Stimulated activated CD8-positive, alpha-beta memory T cell treated with anti-CD3 and anti-CD28 coated beads, Interleukin-2, amount 100 ng/mL, for 1 hour (primary cell): ENCODE measurements around the gene TPRA1.

ENCODE experiments used
- DNase-seq, 2 donors: peaks; one replicate each; pipeline ENCODE4 v3.0.0-alpha.2; 2020; ENCODE audit warnings: low read depth in 2 of 2

The TPRA1 gene

GRCh38 chr3:127590593-127591465 lies at the start of gene TPRA1:
Gene TPRA1 (minus strand): TSS chr3:127590733. CDS start chr3:127580146, 10,587 bp downstream.
- DNase-seq = peak; percentile 46 to 60

DNA sequence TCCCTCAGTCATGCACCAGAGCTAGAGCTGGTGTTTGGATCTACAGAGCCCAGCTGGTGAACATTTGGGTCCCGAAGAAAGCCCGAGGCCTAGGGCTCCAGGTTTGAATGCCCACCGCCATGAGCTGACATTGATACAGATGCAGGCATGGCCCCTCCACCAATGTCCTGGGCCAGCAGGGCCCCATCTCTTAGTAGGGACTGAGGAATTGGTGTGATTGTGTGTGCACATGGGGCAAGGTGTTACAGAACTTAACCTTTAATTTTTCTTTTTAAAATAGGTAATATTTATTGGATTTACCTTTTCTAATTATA lies 49.5 kb upstream of the TPRA1 start:
- DNase-seq = no peak

- DNase-seq = no peak
These were observed 48.9 kb upstream of the TPRA1 start for GRCh38 chr3:127639173-127640041.

DNA sequence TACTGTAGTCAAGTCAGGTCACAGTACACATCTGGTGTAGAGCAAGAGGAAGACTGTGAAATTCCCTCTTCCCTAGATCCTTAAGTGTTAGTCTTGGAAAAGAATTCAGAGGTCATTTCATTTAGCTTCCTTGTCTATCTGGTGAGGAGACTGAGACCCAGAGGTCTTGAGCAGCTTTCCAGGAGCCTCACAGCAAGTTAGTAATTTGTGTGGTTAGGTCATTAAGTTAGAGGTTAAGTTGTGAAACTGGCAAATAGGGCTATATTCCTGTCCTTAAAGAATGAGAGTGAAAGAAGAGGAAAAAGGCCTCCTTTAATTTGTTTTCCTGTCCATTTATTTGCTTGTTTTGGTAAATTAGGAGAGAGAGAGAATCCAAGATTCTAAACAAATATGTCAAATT lies 47.4 kb upstream of the TPRA1 start:
- no peak for DNase-seq

DNA sequence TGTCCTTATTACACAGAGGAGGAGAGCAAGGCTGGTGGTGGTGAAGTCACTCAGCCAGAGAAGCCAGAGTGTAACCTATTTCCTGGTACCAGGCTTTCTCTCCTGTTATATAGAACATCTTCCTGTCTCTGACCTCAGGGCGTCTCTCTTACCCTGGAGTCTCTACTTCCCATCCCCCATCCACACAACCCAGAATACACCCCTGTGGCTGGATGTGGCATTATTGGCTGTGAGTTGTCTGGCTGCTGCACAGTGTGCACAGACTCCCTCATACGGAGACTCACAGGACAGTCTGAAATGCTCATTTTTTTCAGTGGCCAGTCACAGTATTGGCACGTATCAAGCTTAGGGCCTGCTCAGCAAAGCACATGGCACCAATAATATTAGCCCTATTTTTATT lies 47.0 kb upstream of the TPRA1 start:
- DNase-seq = no peak

- no peak for DNase-seq
These were observed 44.1 kb upstream of the TPRA1 start for GRCh38 chr3:127634653-127635052.

GRCh38 chr3:127632035-127632820 lies 41.7 kb upstream of the TPRA1 start:
- DNase-seq = no peak

GRCh38 chr3:127630811-127631714 lies 40.5 kb upstream of the TPRA1 start:
- DNase-seq = no peak

- no peak for DNase-seq
These were observed 39.2 kb upstream of the TPRA1 start for GRCh38 chr3:127629467-127630403.

GRCh38 chr3:127628788-127629466 lies 38.4 kb upstream of the TPRA1 start, which contains the start of gene PODXL2:
Gene PODXL2 (plus strand): TSS chr3:127629185. CDS start chr3:127629220, 35 bp downstream.
- no peak for DNase-seq

DNA sequence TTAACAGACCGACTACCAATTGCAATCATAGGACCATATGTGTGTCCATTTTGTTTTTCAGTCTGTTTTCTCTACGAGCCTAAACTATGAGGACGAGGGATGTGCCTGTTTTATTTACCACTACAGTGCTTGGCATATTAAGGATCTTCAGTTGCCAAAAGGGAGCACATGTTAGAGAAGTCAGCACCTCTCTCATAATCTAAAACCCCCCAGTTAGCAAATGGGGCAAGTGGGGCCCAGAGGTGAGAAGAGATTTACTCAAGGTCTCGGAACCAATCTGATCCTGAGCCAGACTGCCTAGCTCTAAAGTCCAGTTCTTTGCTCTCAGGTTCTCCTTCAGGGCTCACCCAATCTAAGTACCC lies 37.9 kb upstream of the TPRA1 start:
- no peak for DNase-seq

DNA sequence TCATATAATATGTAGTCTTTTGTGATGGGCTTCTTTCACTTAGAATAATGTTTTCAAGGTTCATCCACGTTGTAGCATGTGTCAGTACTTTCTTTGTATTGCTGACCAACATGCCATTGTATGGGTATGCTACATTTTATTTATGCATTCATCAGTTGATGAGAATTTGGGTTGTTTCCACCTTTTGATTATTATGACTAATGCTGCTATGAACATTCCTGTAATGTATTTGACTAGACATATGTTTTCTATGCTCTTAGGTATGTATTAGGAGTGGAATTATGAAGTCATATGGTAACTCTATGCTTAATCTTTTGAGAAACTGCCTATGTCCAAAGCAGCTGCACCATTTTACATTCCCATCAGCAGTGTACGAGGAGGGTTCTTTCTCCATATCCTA lies 35.3 kb upstream of the TPRA1 start:
- no peak for DNase-seq

GRCh38 chr3:127624063-127624462 lies 33.5 kb upstream of the TPRA1 start:
- no peak for DNase-seq

DNA sequence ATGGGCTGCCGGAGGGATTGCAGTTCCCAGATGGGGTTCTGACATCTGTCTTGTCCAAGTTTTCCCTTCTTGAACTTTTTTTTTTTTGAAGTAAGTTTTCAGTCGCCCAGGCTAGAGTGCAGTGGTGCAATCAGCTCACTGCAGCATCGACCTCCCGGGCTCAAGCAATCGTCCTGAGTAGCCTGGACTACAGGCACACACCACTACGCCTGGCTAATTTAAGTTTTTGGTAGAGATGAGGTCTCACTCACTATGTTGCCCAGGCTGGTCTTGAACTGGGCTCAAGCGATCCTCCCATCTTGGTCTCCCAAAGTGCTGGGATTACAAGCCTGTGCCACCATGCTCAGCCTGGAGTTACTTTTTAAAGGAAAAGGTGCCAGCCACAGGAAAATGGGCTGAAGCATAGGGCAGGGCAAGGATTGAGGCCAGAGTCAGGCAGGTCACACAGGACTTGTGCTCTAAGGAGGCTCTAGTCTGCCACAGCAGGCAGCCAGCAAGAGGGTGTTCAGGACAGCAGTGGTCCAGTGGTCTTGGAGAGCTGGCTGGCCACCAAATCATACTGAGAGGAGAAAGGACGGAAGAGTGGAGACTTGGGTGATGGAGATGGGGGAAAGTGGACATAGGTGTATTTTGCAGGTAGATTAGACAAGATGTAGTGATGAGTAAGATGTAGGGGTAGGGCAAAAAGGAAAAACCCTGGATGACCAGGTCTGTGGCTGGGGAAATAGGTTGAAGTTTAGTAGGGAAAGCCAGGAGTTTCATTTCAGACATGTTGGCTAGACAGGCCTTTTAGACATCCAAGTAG lies 32.4 kb upstream of the TPRA1 start:
- DNase-seq = no peak

DNA sequence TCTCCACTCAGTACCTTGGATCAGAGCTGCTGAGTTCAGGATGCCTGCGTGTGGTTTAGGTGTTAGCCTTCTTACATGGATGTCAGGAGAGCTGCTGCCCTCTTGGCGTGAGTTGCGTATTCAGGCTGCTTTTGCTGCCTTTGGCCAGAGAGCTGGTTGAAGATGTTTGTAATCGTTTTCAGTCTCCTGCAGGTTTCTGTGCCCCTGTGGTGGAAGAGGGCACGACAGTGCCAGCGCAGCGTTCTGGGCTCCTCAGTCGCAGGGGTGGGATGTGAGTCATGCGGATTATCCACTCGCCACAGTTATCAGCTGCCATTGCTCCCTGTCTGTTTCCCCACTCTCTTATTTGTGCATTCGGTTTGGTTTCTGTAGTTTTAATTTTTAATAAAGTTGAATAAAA lies 31.5 kb upstream of the TPRA1 start:
- no peak for DNase-seq

GRCh38 chr3:127620637-127621375 lies 30.3 kb upstream of the TPRA1 start:
- no peak for DNase-seq

GRCh38 chr3:127618891-127619290 lies 28.4 kb upstream of the TPRA1 start:
- no peak for DNase-seq
